ENCODE results near the gene MRNIP.

GRCh38 chr5:179805070-179805528 is 53.5 kb downstream of the MRNIP start:
- TF ChIP-seq, protein P1, sequence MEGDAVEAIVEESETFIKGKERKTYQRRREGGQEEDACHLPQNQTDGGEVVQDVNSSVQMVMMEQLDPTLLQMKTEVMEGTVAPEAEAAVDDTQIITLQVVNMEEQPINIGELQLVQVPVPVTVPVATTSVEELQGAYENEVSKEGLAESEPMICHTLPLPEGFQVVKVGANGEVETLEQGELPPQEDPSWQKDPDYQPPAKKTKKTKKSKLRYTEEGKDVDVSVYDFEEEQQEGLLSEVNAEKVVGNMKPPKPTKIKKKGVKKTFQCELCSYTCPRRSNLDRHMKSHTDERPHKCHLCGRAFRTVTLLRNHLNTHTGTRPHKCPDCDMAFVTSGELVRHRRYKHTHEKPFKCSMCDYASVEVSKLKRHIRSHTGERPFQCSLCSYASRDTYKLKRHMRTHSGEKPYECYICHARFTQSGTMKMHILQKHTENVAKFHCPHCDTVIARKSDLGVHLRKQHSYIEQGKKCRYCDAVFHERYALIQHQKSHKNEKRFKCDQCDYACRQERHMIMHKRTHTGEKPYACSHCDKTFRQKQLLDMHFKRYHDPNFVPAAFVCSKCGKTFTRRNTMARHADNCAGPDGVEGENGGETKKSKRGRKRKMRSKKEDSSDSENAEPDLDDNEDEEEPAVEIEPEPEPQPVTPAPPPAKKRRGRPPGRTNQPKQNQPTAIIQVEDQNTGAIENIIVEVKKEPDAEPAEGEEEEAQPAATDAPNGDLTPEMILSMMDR (IDR thresholded peaks at IDR 0.05; ENCODE audit: control extremely low read depth in 1 of 3, insufficient read depth in 1 of 3, low read depth in 1 of 3, low read length in 3 of 3) = no peak
- TF ChIP-seq NANOG (IDR thresholded peaks at IDR 0.05; ENCODE audit: insufficient read depth, low read depth, low read length, poor library complexity, severe bottlenecking) (no peak), POLR2A (IDR thresholded peaks at IDR 0.05; ENCODE audit: control extremely low read depth in 1 of 2, low read depth in 2 of 2, low read length in 2 of 2) (no peak), EZH2 (IDR thresholded peaks at IDR 0.05; ENCODE audit: low read depth, low read length, severe bottlenecking) (no peak), RFX5 (IDR thresholded peaks at IDR 0.05; ENCODE audit: borderline replicate concordance, low read depth, low read length) (no peak), CBX5 (IDR thresholded peaks at IDR 0.05; ENCODE audit: low read depth, low read length) (no peak), CHD2 (IDR thresholded peaks at IDR 0.05; ENCODE audit: low read length) (no peak), PHF8 (conservative IDR thresholded peaks at IDR 0.05; ENCODE audit: low read depth, low read length) (no peak), RXRA (IDR thresholded peaks at IDR 0.05; ENCODE audit: insufficient read depth, low read depth, low read length) (no peak), SP1 (IDR thresholded peaks at IDR 0.05; ENCODE audit: low read depth, low read length) (no peak), RBBP5 (IDR thresholded peaks at IDR 0.05; ENCODE audit: borderline replicate concordance, low read depth, low read length) (no peak), EP300 (IDR thresholded peaks at IDR 0.05; ENCODE audit: borderline replicate concordance in 1 of 2, low read depth in 2 of 2, low read length in 2 of 2) (no peak)
- TF ChIP-seq, protein P2, sequence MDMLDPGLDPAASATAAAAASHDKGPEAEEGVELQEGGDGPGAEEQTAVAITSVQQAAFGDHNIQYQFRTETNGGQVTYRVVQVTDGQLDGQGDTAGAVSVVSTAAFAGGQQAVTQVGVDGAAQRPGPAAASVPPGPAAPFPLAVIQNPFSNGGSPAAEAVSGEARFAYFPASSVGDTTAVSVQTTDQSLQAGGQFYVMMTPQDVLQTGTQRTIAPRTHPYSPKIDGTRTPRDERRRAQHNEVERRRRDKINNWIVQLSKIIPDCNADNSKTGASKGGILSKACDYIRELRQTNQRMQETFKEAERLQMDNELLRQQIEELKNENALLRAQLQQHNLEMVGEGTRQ (IDR thresholded peaks at IDR 0.05; ENCODE audit: low read length) = no peak

All from H1 (cell line).